H9 (cell line): Measurements from ENCODE around the gene AGPAT1. TPM values are rescaled to one million over a fixed set of nuclear protein-coding genes. Genes with fewer than 3 reads are reported as not detected.

Experiments used
- DNase-seq: peaks from one replicate; pipeline ENCODE4 v3.0.0-alpha.2; 2017
- H2AFZ ChIP-seq: one replicate; pipeline ENCODE4 v1.6.1; 2013; ENCODE audit warnings: mild to moderate bottlenecking, low read length, control low read depth, moderate library complexity
- H2AK5ac ChIP-seq: 2 replicates; pipeline ENCODE4 v1.6.1; 2013; ENCODE audit warnings: low read length, control low read depth, mixed read lengths; ENCODE audit not compliant: insufficient read length
- H2BK120ac ChIP-seq: one replicate; pipeline ENCODE4 v1.6.1; 2013; ENCODE audit warnings: low read depth, mild to moderate bottlenecking, low read length, control low read depth, inconsistent platforms; ENCODE audit not compliant: poor library complexity, severe bottlenecking
- H2BK12ac ChIP-seq: 2 replicates; pipeline ENCODE4 v1.6.1; 2013; ENCODE audit warnings: low read length, control low read depth, mixed read lengths, low read depth; ENCODE audit not compliant: insufficient read length
- H2BK15ac ChIP-seq: 2 replicates; pipeline ENCODE4 v1.6.1; 2013; ENCODE audit warnings: low read depth, low read length, control low read depth
- H2BK20ac ChIP-seq: one replicate; pipeline ENCODE4 v1.6.1; 2013; ENCODE audit warnings: low read depth, mild to moderate bottlenecking, low read length, control low read depth, inconsistent platforms; ENCODE audit not compliant: poor library complexity, severe bottlenecking
- H2BK5ac ChIP-seq: 2 replicates; pipeline ENCODE4 v1.6.1; 2013; ENCODE audit warnings: low read length, control low read depth, mixed read lengths; ENCODE audit not compliant: insufficient read length
- H3K14ac ChIP-seq: 2 replicates; pipeline ENCODE4 v1.6.1; 2013; ENCODE audit warnings: low read length, control low read depth; ENCODE audit not compliant: insufficient read depth
- H3K18ac ChIP-seq: 2 replicates; pipeline ENCODE4 v1.6.1; 2013; ENCODE audit warnings: low read depth, mild to moderate bottlenecking, mixed read lengths, low read length, control low read depth; ENCODE audit not compliant: insufficient read length
- H3K23ac ChIP-seq: 2 replicates; pipeline ENCODE4 v1.6.1; 2013; ENCODE audit warnings: low read length, control low read depth, mixed read lengths, low read depth; ENCODE audit not compliant: insufficient read length
- H3K23me2 ChIP-seq: 2 replicates; pipeline ENCODE4 v1.6.1; 2013; ENCODE audit warnings: low read depth, mild to moderate bottlenecking, mixed read lengths, low read length, control low read depth; ENCODE audit not compliant: insufficient read length, poor library complexity, severe bottlenecking
- H3K27ac ChIP-seq: 2 replicates; pipeline ENCODE4 v1.5.1; 2013; ENCODE audit warnings: low read length, control low read depth, mixed read lengths, low read depth; ENCODE audit not compliant: insufficient read length
- H3K27me3 ChIP-seq: 2 replicates; pipeline ENCODE4 v1.6.1; 2013; ENCODE audit warnings: low read length, control low read depth, inconsistent platforms; ENCODE audit not compliant: insufficient read depth
- H3K4ac ChIP-seq: 2 replicates; pipeline ENCODE4 v1.6.1; 2013; ENCODE audit warnings: low read depth, mild to moderate bottlenecking, control low read depth, inconsistent platforms, low read length, moderate library complexity
- H3K4me1 ChIP-seq: 2 replicates; pipeline ENCODE4 v1.6.1; 2013; ENCODE audit warnings: low read length, control low read depth, inconsistent platforms; ENCODE audit not compliant: insufficient read depth
- H3K4me2 ChIP-seq: 2 replicates; pipeline ENCODE4 v1.6.1; 2013; ENCODE audit warnings: low read length, control low read depth, mixed read lengths; ENCODE audit not compliant: insufficient read length, insufficient read depth
- H3K56ac ChIP-seq: 2 replicates; pipeline ENCODE4 v1.6.1; 2013; ENCODE audit warnings: low read depth, mild to moderate bottlenecking, mixed read lengths, low read length, control low read depth; ENCODE audit not compliant: insufficient read length
- H3K79me1 ChIP-seq: 2 replicates; pipeline ENCODE4 v1.6.1; 2013; ENCODE audit warnings: low read depth, mild to moderate bottlenecking, moderate library complexity, low read length, control low read depth, inconsistent platforms; ENCODE audit not compliant: insufficient read depth, poor library complexity, severe bottlenecking
- H3K79me2 ChIP-seq: 2 replicates; pipeline ENCODE4 v1.6.1; 2013; ENCODE audit warnings: low read length, control low read depth, inconsistent platforms; ENCODE audit not compliant: insufficient read depth
- H3K9ac ChIP-seq: 2 replicates; pipeline ENCODE4 v1.6.1; 2013; ENCODE audit warnings: low read length, control low read depth, mixed read lengths; ENCODE audit not compliant: insufficient read length; ENCODE audit errors: extremely low read depth
- H3K9me3 ChIP-seq: one replicate; pipeline ENCODE4 v1.6.1; 2013; ENCODE audit warnings: low read depth, low read length, inconsistent platforms; ENCODE audit not compliant: control insufficient read depth
- H3T11ph ChIP-seq: one replicate; pipeline ENCODE4 v1.6.1; 2013; ENCODE audit warnings: mild to moderate bottlenecking, low read length, control low read depth, inconsistent platforms
- H4K20me1 ChIP-seq: one replicate; pipeline ENCODE4 v1.6.1; 2013; ENCODE audit not compliant: control insufficient read depth, insufficient read length, insufficient read depth
- H4K5ac ChIP-seq: 2 replicates; pipeline ENCODE4 v1.6.1; 2013; ENCODE audit warnings: low read depth, mild to moderate bottlenecking, mixed read lengths, low read length, control low read depth; ENCODE audit not compliant: insufficient read length
- H4K8ac ChIP-seq: replicated peaks from 2 replicates; pipeline ENCODE4 v1.6.1; 2013; ENCODE audit warnings: low read length, control low read depth, mixed read lengths, low read depth; ENCODE audit not compliant: insufficient read length
- H4K91ac ChIP-seq: 2 replicates; pipeline ENCODE4 v1.6.1; 2013; ENCODE audit warnings: low read depth, mild to moderate bottlenecking, moderate library complexity, mixed read lengths, low read length, control low read depth; ENCODE audit not compliant: insufficient read length
- H3K27ac Mint-ChIP-seq, 3 experiments: 2 replicates in 2 of 3; 3 replicates in 1 of 3; pipeline ENCODE4 v1.8.0; 2020 to 2021; ENCODE audit warnings: mixed read lengths in 3 of 3, mild to moderate bottlenecking in 1 of 3, moderate library complexity in 1 of 3
- H3K27me3 Mint-ChIP-seq: 2 replicates; pipeline ENCODE4 v1.8.0; 2021; ENCODE audit warnings: low read depth, mild to moderate bottlenecking, moderate library complexity, mixed read lengths
- H3K36me3 Mint-ChIP-seq, 3 experiments: 2 replicates in 2 of 3; 3 replicates in 1 of 3; pipeline ENCODE4 v1.8.0; 2020 to 2021; ENCODE audit warnings: low read depth in 3 of 3, mixed read lengths in 3 of 3; ENCODE audit not compliant: insufficient read depth in 1 of 3
- H3K4me1 Mint-ChIP-seq, 2 experiments: 2 replicates each; pipeline ENCODE4 v1.8.0; 2020; ENCODE audit warnings: mixed read lengths in 2 of 2
- H3K4me3 Mint-ChIP-seq, 2 experiments: 2 replicates in 1 of 2; 3 replicates in 1 of 2; pipeline ENCODE4 v1.8.0; 2020 to 2021; ENCODE audit warnings: mild to moderate bottlenecking in 2 of 2, mixed read lengths in 2 of 2, moderate library complexity in 1 of 2
- H3K9me3 Mint-ChIP-seq, 2 experiments: 2 replicates in 1 of 2; 3 replicates in 1 of 2; pipeline ENCODE4 v1.8.0; 2020; ENCODE audit warnings: mild to moderate bottlenecking in 2 of 2, mixed read lengths in 2 of 2, moderate library complexity in 1 of 2
- WGBS: extraction: QIAGEN DNeasy Blood & Tissue Kit; methylation state at CpG from one replicate; pipeline ENCODE4 v1.1.7; 2013; ENCODE audit warnings: missing lambda C conversion rate, low lambda C conversion rate, mixed read lengths; ENCODE audit not compliant: insufficient read length; ENCODE audit errors: extremely low coverage; 5-methylcytosine and 5-hydroxymethylcytosine counted together
- total RNA-seq: library from RNA; stranded (reverse); gene quantifications from 2 replicates; pipeline ENCODE4 v1.2.1, GENCODE V29; 2021
- TF ChIP-seq, protein P1 (sequence below): fragments of 200-600 bp; sonication (generic); conservative IDR thresholded peaks from 3 replicates; pipeline ENCODE4 v1.8.0; 2021; ENCODE audit warnings: antibody characterized with exemption, mild to moderate bottlenecking

AGPAT1 gene
- total RNA-seq, 1 experiment from 2014 or later, result 89.5 TPM

DNA sequence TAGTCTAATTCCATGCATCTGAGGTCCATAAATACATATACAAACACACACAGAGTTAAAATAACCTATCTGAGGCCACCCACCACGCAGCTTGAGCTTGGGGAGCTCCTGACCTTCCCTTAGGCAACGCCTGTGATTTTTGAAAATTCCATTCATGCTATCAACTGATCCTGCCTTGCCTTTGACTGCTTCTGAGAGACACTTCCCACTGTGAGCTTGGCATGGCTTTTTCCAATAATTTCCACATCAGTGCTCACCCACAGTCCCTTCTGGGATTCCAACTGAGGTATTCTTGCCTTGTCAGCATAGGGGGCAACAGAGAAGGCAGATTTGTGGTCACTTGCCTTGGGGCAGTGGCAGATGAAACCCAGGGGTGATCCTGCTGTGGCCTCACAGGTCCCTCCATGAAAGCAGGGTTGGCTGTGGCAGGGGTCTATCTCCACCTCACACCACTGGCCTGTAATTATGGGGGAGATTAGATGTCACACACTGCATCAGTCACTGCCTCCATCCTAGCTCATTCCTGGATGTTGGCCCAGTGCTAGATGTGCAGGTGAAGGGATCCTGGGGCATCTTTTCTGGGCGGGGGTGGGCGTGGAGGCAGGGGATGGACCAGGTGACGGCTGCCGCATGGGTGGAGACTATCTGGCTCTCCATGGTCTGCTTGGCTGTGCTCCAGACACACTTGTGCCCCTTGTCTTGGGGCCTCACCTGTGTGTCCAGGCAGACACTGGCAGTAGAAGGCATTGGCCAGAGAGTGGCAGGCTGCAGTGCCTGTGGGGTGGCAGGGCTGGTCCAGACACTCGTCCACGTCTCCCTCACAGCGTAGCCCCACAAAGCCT, 27.8 kb upstream of the AGPAT1 start:
- H3K27ac Mint-ChIP-seq, result no peak overlapping the region
- peaks cover 0 to 2% of the 10 kb centered on the region in 2 experiments; a peak in 2 of 4 replicates for H3K4me1 Mint-ChIP-seq
- Histone ChIP-seq H3T11ph (no peak overlapping the region), H3K23me2 (no peaks in the 10 kb centered on the region), H2BK5ac (no peak overlapping the region), H3K4me1 (no peaks in the 10 kb centered on the region), H3K4ac (no peak overlapping the region), H3K14ac (no peak overlapping the region), H4K5ac (no peak overlapping the region), H3K9ac (no peak overlapping the region), H3K56ac (no peak overlapping the region), H3K27ac (no peak overlapping the region), H3K23ac (no peak overlapping the region), H2AK5ac (no peak overlapping the region), H3K79me2 (no peaks in the 10 kb centered on the region), H4K8ac (no peak overlapping the region), H2BK12ac (no peak overlapping the region), H2BK15ac (no peak overlapping the region), H3K27me3 (no peaks in the 10 kb centered on the region), H2BK20ac (no peak overlapping the region), H3K9me3 (no peaks in the 10 kb centered on the region), H4K91ac (no peak overlapping the region), H3K79me1 (no peaks in the 10 kb centered on the region), H3K4me2 (no peak overlapping the region), H3K18ac (no peak overlapping the region), H2BK120ac (no peak overlapping the region), H4K20me1 (no peaks in the 10 kb centered on the region), H2AFZ (no peak overlapping the region)
- H3K9me3 Mint-ChIP-seq, result peaks cover 0 to 3% of the 10 kb centered on the region in 2 experiments; a peak in 2 of 5 replicates
- WGBS, result no CpG with 5 or more reads among the region's 9 CpGs
- no peak overlapping the region for H3K4me3 Mint-ChIP-seq
- DNase-seq, result no peak
- TF ChIP-seq, protein P1, sequence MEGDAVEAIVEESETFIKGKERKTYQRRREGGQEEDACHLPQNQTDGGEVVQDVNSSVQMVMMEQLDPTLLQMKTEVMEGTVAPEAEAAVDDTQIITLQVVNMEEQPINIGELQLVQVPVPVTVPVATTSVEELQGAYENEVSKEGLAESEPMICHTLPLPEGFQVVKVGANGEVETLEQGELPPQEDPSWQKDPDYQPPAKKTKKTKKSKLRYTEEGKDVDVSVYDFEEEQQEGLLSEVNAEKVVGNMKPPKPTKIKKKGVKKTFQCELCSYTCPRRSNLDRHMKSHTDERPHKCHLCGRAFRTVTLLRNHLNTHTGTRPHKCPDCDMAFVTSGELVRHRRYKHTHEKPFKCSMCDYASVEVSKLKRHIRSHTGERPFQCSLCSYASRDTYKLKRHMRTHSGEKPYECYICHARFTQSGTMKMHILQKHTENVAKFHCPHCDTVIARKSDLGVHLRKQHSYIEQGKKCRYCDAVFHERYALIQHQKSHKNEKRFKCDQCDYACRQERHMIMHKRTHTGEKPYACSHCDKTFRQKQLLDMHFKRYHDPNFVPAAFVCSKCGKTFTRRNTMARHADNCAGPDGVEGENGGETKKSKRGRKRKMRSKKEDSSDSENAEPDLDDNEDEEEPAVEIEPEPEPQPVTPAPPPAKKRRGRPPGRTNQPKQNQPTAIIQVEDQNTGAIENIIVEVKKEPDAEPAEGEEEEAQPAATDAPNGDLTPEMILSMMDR, result no peak
- peaks cover 7% of the 10 kb centered on the region for H3K27me3 Mint-ChIP-seq
- H3K36me3 Mint-ChIP-seq, result no peaks in the 10 kb centered on the region
